HepG2 (cell line): ENCODE measurements around the gene GPR149.

Source experiments
- EED ChIP-seq: sonication (generic); formaldehyde crosslinking; IDR thresholded peaks from 2 replicates; pipeline ENCODE4 v1.5.0; 2020; ENCODE audit warnings: mild to moderate bottlenecking, missing genetic modification reagents
- EZH2 ChIP-seq: conservative IDR thresholded peaks from 2 replicates; pipeline ENCODE4 v1.6.1; 2012; ENCODE audit warnings: mild to moderate bottlenecking, low read depth, low read length, moderate library complexity
- HES4 ChIP-seq: sonication (generic); formaldehyde crosslinking; IDR thresholded peaks from 2 replicates; pipeline ENCODE4 v1.9.0; 2021; ENCODE audit warnings: mild to moderate bottlenecking, missing genetic modification reagents, borderline replicate concordance
- SCMH1 ChIP-seq: sonication (generic); formaldehyde crosslinking; IDR thresholded peaks from 2 replicates; pipeline ENCODE4 v1.9.0; 2021; ENCODE audit warnings: missing genetic modification reagents, mild to moderate bottlenecking, borderline replicate concordance
- ZBTB8A ChIP-seq: sonication (generic); formaldehyde crosslinking; IDR thresholded peaks from 2 replicates; pipeline ENCODE4 v1.4.0; 2020; ENCODE audit warnings: mild to moderate bottlenecking, low read depth, missing genetic modification reagents, borderline replicate concordance
- TF ChIP-seq, protein P1 (sequence below): sonication (generic); formaldehyde crosslinking; IDR thresholded peaks from 2 replicates; pipeline ENCODE4 v1.8.0; 2022; ENCODE audit warnings: low read depth, missing genetic modification reagents

GRCh38 chr3:154473769-154474168 is 43.8 kb upstream of the GPR149 start:
- TF ChIP-seq EZH2, result no peak
- no peak for TF ChIP-seq ZBTB8A (CRISPR knock-in tag)
- TF ChIP-seq SCMH1 (CRISPR knock-in tag), result no peak
- no peak for TF ChIP-seq EED (CRISPR knock-in tag)
- TF ChIP-seq, protein P1, sequence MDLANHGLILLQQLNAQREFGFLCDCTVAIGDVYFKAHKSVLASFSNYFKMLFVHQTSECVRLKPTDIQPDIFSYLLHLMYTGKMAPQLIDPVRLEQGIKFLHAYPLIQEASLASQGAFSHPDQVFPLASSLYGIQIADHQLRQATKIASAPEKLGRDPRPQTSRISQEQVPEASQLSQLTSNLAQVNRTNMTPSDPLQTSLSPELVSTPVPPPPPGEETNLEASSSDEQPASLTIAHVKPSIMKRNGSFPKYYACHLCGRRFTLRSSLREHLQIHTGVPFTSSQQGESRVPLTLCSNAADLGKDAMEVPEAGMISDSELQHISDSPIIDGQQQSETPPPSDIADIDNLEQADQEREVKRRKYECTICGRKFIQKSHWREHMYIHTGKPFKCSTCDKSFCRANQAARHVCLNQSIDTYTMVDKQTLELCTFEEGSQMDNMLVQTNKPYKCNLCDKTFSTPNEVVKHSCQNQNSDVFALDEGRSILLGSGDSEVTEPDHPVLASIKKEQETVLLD (CRISPR knock-in tag), result no peak
- no peak for TF ChIP-seq HES4
